HEK293T (cell line): ENCODE measurements around the gene GPR153.

Experiments used
- CTCF ChIA-PET: fragments of 350-600 bp; formaldehyde crosslinking; extraction: SDS; loops from one replicate; lab custom pipeline; 2021; ENCODE audit warnings: antibody characterized with exemption, inconsistent platforms; lab: Yijun Ruan, JAX
- POLR2A ChIA-PET: fragments of 350-600 bp; formaldehyde crosslinking; extraction: SDS; loops from one replicate; lab custom pipeline; 2020; ENCODE audit warnings: antibody characterized with exemption, inconsistent platforms; lab: Yijun Ruan, JAX
- DNase-seq: peaks from one replicate; pipeline ENCODE4 v3.0.0; 2012; ENCODE audit warnings: mixed read lengths; ENCODE audit errors: extremely low spot score
- ARNT ChIP-seq: fragments of 450-650 bp; IDR thresholded peaks from 2 replicates; pipeline ENCODE4 v1.6.1; 2017; ENCODE audit warnings: mild to moderate bottlenecking
- BHLHE40 ChIP-seq: fragments of 450-650 bp; IDR thresholded peaks from 2 replicates; pipeline ENCODE4 v1.6.1; 2016; ENCODE audit warnings: mild to moderate bottlenecking, moderate library complexity, borderline replicate concordance
- CTBP1 ChIP-seq: fragments of 450-650 bp; IDR thresholded peaks from 2 replicates; pipeline ENCODE4 v1.6.1; 2016; ENCODE audit warnings: borderline replicate concordance
- ELF4 ChIP-seq: fragments of 450-650 bp; IDR thresholded peaks from 2 replicates; pipeline ENCODE4 v1.6.1; 2017; ENCODE audit warnings: antibody characterized with exemption
- FOXA1 ChIP-seq: fragments of 450-650 bp; IDR thresholded peaks from 2 replicates; pipeline ENCODE4 v1.6.1; 2016; ENCODE audit warnings: mild to moderate bottlenecking
- FOXK2 ChIP-seq: fragments of 450-650 bp; IDR thresholded peaks from 2 replicates; pipeline ENCODE4 v1.6.1; 2016; ENCODE audit warnings: mild to moderate bottlenecking
- FOXM1 ChIP-seq: fragments of 450-650 bp; IDR thresholded peaks from 2 replicates; pipeline ENCODE4 v1.6.1; 2017; ENCODE audit warnings: mild to moderate bottlenecking, borderline replicate concordance
- HDGF ChIP-seq: fragments of 450-650 bp; IDR thresholded peaks from 2 replicates; pipeline ENCODE4 v1.6.1; 2017; ENCODE audit warnings: antibody characterized with exemption, borderline replicate concordance
- L3MBTL2 ChIP-seq: fragments of 450-650 bp; conservative IDR thresholded peaks from 2 replicates; pipeline ENCODE4 v1.6.1; 2016; ENCODE audit warnings: mild to moderate bottlenecking
- LEF1 ChIP-seq: fragments of 450-650 bp; IDR thresholded peaks from 2 replicates; pipeline ENCODE4 v1.6.1; 2017; ENCODE audit warnings: mild to moderate bottlenecking, borderline replicate concordance
- NFRKB ChIP-seq: fragments of 450-650 bp; IDR thresholded peaks from 2 replicates; pipeline ENCODE4 v1.6.1; 2016; ENCODE audit warnings: mild to moderate bottlenecking, moderate library complexity
- SP1 ChIP-seq: fragments of 450-650 bp; IDR thresholded peaks from 2 replicates; pipeline ENCODE4 v1.6.1; 2017
- SUZ12 ChIP-seq: fragments of 450-650 bp; IDR thresholded peaks from 2 replicates; pipeline ENCODE4 v1.6.1; 2016; ENCODE audit warnings: mild to moderate bottlenecking
- TARDBP ChIP-seq: fragments of 450-650 bp; IDR thresholded peaks from 2 replicates; pipeline ENCODE4 v1.6.1; 2016
- ZNF384 ChIP-seq: fragments of 450-650 bp; IDR thresholded peaks from 2 replicates; pipeline ENCODE4 v1.6.1; 2016
- TF ChIP-seq, protein P1 (sequence below): fragments of 450-650 bp; IDR thresholded peaks from 2 replicates; pipeline ENCODE4 v1.6.1; 2016

The GPR153 gene

GRCh38 chr1:6273380-6273891, 12.5 kb upstream of the GPR153 start:
- POLR2A ChIA-PET, result interaction anchor here (0.7 kb wide), 1 partner anchor 30 kb away, joined by 3 read pairs; no protein-coding TSS in a partner anchor
- TF ChIP-seq BHLHE40 (no peak), HDGF (no peak), FOXA1 (no peak), FOXM1 (no peak), L3MBTL2 (no peak)
- CTCF ChIA-PET, result interaction anchor here (0.6 to 3.1 kb wide), 2 partner anchors 27 to 366 kb away, joined by 3 to 12 read pairs; no protein-coding TSS in a partner anchor
- no peak for DNase-seq

- POLR2A ChIA-PET, result interaction anchor here (0.7 kb wide), 1 partner anchor 29 kb away, joined by 3 read pairs; no protein-coding TSS in a partner anchor
- no peak for DNase-seq
- CTCF ChIA-PET, result interaction anchor here (0.6 to 3.1 kb wide), 2 partner anchors 27 to 367 kb away, joined by 3 to 12 read pairs; no protein-coding TSS in a partner anchor
- TF ChIP-seq HDGF (no peak), FOXA1 (no peak), L3MBTL2 (no peak), FOXK2 (no peak)
Measured at GRCh38 chr1:6272868-6273267, 12.0 kb upstream of the GPR153 start.

DNA sequence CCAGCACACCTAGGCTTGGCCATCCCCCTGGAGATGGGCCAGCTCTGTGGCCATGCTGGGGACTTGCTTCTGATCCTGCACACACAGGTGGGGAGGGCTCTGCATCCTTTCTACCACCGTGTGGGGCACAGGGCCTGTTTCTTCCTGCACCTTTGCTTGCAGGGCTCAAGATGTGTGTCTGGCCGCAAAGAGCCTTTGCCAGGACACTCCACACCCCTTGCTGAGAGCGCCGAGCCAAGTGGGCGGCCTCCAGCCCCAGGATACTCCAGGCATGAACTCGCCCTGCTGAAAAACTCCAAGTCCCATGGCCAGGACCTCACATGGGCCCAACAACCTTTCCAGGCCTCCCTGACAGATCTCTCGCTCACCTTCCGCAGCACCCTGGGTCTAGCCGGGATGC, 11.6 kb upstream of the GPR153 start:
- no peak for DNase-seq
- POLR2A ChIA-PET, result no interaction called here

DNA sequence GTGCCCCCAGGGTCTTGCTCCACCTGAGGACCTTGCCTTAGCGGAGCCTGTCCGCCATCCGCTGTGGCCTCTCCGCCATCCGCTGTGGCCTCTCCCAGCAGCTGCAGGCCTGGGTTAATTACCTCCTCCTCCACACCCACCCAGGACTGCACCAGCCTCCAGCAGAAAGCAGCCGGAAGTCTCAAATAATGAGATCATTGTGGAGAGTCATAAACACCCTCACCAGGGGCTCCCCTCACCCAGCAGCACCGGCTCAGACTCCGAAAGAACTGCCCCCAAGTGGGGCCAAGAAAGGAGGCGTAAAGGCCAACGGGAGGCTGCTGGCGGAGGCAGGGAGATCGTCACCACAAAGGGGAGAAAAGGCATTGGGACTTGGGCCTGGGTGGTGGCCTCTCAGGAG, 10.7 kb upstream of the GPR153 start:
- no peak for DNase-seq
- ChIA-PET CTCF (interaction anchor here (1.0 to 3.1 kb wide), 2 partner anchors 11 to 26 kb away, joined by 3 to 12 read pairs; no protein-coding TSS in a partner anchor), POLR2A (no interaction called here)
- TF ChIP-seq L3MBTL2 (no peak), FOXK2 (no peak), FOXM1 (no peak), SUZ12 (no peak), NFRKB (no peak), CTBP1 (no peak), BHLHE40 (no peak), SP1 (no peak), HDGF (no peak), ARNT (no peak), ELF4 (no peak), ZNF384 (no peak), TARDBP (no peak), LEF1 (no peak), FOXA1 (no peak)
- TF ChIP-seq, protein P1, sequence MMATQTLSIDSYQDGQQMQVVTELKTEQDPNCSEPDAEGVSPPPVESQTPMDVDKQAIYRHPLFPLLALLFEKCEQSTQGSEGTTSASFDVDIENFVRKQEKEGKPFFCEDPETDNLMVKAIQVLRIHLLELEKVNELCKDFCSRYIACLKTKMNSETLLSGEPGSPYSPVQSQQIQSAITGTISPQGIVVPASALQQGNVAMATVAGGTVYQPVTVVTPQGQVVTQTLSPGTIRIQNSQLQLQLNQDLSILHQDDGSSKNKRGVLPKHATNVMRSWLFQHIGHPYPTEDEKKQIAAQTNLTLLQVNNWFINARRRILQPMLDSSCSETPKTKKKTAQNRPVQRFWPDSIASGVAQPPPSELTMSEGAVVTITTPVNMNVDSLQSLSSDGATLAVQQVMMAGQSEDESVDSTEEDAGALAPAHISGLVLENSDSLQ, result no peak

More for the DNA sequence above, 11.6 kb upstream of the GPR153 start:
- CTCF ChIA-PET, result interaction anchor here (3.1 kb wide), 1 partner anchor 26 kb away, joined by 12 read pairs; no protein-coding TSS in a partner anchor
- TF ChIP-seq ZNF384, result no peak
- TF ChIP-seq BHLHE40, result no peak
- no peak for TF ChIP-seq FOXK2
- no peak for TF ChIP-seq ARNT
- TF ChIP-seq NFRKB, result no peak
- TF ChIP-seq FOXM1, result no peak
- no peak for TF ChIP-seq CTBP1
- no peak for TF ChIP-seq SP1
- no peak for TF ChIP-seq ELF4
- TF ChIP-seq FOXA1, result no peak
- no peak for TF ChIP-seq LEF1
- no peak for TF ChIP-seq TARDBP
- no peak for TF ChIP-seq HDGF
- TF ChIP-seq SUZ12, result no peak
- no peak for TF ChIP-seq L3MBTL2
- TF ChIP-seq, protein P1, result no peak

- no peak for TF ChIP-seq BHLHE40
- TF ChIP-seq, protein P1, result no peak
- TF ChIP-seq FOXA1, result no peak
- no peak for TF ChIP-seq ARNT
- no peak for TF ChIP-seq LEF1
- no peak for TF ChIP-seq HDGF
- TF ChIP-seq FOXK2, result no peak
- TF ChIP-seq L3MBTL2, result no peak
- TF ChIP-seq SP1, result no peak
- no peak for TF ChIP-seq CTBP1
- no peak for TF ChIP-seq SUZ12
- TF ChIP-seq TARDBP, result no peak
- no peak for TF ChIP-seq FOXM1
- no peak for TF ChIP-seq ZNF384
- TF ChIP-seq ELF4, result no peak
- no peak for TF ChIP-seq NFRKB
- DNase-seq, result no peak
- ChIA-PET POLR2A (no interaction called here), CTCF (interaction anchor here (1.0 to 3.1 kb wide), 2 partner anchors 12 to 25 kb away, joined by 3 to 12 read pairs; no protein-coding TSS in a partner anchor)
Measured at GRCh38 chr1:6271006-6271405, 10.1 kb upstream of the GPR153 start.

- ChIA-PET POLR2A (no interaction called here), CTCF (interaction anchor here (0.6 to 3.1 kb wide), 3 partner anchors 12 to 65 kb away, joined by 3 to 12 read pairs (median 3); no protein-coding TSS in a partner anchor)
- DNase-seq, result no peak
- TF ChIP-seq TARDBP, result no peak
- no peak for TF ChIP-seq CTBP1
- TF ChIP-seq LEF1, result no peak
- TF ChIP-seq BHLHE40, result no peak
- no peak for TF ChIP-seq ELF4
- TF ChIP-seq NFRKB, result no peak
- no peak for TF ChIP-seq HDGF
- TF ChIP-seq SUZ12, result no peak
- no peak for TF ChIP-seq SP1
- TF ChIP-seq FOXA1, result no peak
- TF ChIP-seq ARNT, result no peak
Measured at GRCh38 chr1:6270401-6270800, 9.5 kb upstream of the GPR153 start.
